Cerebellar nuclear complex (tissue), 1 donor: ENCODE measurements around the gene UBAP2.

Experiments used
- DNase-seq, 2 experiments: peaks; one replicate each; lab custom pipeline; 2025; lab: John Stamatoyannopoulos, UW

UBAP2 gene

GRCh38 chr9:33921967-33922895 is 126.5 kb downstream of the UBAP2 start:
- DNase-seq: no peak

DNA sequence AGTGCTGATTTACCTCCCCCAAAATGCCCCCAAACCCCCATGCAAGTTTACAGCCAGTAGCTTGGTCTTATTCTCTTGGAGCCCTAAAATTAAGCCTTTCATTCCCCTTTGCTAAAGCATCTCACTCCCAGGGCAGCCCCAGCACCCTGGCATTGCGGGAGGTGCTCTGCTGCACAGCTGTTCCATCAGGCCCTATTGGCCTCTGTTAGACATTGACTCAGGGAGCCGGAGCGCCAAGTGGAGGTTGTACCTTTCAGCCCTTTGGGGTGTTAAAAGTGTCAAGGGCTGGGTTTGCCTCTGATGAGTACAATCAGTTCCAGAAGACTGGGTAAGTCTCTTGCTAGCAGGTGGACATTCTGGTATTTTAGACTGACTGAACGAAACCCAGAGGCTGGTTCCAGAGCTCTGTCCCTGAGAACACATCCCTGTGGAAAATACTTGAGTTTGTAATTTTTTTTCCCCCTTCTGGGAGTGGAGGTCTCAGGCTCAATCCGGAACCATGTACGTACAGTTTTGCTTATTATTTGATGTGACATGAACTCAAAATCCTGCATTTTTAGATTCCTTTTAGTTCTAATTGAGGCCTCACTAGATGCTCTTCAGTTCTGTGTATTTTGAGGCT is 129.3 kb downstream of the UBAP2 start:
- no peak for DNase-seq

DNA sequence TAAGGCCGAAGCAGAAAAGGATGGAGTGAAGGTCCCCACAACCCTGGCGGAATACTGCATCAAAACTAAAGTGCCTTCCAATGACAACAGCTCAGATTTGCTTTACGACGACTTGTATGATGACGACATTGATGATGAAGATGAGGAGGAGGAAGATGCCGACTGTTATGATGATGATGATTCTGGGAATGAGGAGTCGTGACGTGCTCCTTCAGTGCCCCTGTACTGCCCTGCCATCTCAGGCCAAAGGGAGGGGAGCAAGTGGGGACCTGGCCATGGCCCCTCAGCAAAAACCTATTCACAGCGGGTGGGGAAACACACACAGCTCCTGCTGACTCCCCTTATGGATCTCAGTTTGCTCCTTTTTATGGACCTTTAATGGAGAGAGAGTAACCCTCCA is 131.7 kb downstream of the UBAP2 start:
- DNase-seq: no peak

- no peak for DNase-seq
Measured at GRCh38 chr9:33914887-33915628, 133.6 kb downstream of the UBAP2 start.

DNA sequence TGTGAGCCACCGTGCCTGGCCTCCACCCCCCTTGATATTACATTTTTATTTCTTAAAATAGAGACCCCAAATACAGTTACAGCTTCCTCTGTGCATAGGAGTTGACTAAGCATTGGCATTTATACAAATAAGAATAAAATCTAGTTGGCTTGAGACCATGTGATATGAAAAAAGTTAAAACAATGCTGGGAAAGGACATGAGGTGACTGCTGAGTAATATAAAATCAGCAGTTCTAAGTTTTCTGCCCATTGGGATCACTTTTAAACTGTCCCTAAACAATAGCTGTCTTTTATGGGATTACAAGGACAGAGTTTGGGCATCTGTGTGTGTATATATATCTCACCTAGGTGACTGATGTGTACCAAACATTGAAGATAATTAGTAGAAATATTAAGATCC is 135.1 kb downstream of the UBAP2 start:
- DNase-seq: no peak

DNA sequence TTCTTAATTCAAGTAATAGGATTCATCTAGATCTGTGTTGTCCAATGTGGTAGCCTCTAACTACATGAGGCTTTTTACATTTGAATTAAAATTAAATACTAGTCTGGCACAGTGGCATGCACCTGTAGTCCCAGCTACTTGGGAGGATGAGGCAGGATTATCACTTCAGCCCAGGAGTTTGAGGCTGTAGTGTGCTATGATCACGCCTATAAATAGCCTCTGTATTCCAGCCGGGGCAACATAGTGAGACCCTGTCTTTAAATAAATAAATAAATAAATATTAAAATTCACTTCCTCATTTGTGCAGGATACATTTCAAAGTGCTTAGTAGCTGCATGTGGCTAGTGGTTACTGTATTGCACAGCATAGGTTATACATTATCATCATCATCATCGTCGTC is 139.9 kb downstream of the UBAP2 start:
- no peak for DNase-seq

GRCh38 chr9:33908114-33908513 is 140.6 kb downstream of the UBAP2 start:
- no peak for DNase-seq

DNA sequence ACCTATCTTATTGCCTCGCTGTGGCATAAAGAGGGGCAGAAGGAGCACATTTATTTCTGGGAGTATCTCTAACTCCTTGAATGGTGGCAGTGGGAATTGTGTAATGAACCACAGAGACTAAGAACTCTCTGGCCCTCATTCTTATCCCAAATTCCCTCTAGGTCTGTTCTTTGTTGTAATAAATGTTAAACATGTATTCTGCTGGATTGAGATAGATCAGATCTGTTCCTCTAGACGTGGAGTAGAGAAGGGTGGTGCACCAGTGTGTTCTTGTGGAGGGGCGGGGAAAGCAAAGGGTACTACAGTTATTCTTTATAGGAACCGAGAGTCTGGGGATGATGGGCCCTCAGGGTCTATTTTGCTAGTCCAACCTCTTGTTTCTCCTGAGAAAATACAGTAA is 141.3 kb downstream of the UBAP2 start:
- DNase-seq: no peak

GRCh38 chr9:33906769-33907168 is 141.9 kb downstream of the UBAP2 start:
- DNase-seq: no peak

DNA sequence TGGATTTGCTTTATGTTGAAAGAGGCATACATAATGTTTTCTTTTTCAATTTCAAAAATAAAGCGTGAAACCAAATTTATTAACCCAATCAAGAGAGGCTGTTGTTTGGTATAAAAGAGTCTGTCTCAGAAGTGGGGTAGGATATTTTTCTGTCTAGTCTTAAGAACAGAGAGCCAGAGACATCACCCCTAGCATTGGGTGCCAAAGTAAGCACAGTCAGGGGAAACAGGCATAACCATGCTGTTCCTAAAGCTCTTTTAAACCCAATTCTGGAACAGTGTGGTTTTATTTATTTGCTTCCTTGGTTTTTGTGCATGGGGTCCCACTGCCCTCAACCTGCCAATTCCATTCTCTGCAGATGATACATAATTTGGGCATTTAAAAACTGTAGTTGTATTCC is 143.6 kb downstream of the UBAP2 start:
- DNase-seq: no peak

GRCh38 chr9:33903157-33903780 is 145.4 kb downstream of the UBAP2 start:
- no peak for DNase-seq

DNA sequence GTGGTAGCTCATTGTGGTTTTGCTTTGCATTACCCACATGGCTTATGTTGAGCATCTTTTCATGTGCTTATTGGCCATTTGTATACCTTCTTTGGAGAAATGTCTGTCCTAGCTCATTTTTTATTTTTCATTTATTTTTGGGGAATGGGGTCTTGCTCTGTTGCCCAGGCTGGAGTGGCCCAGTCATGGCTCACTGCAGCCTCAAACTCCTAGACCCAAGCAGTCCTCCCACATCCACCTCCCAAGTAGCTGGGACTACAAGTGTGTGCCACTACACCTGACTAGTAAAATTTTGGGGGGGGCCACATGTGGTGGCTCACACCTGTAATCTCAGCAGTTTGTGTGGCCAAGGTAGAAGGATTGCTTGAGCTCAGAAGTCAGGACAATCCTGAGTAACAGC is 154.4 kb downstream of the UBAP2 start:
- no peak for DNase-seq

GRCh38 chr9:33893861-33894260 is 154.8 kb downstream of the UBAP2 start:
- no peak for DNase-seq

DNA sequence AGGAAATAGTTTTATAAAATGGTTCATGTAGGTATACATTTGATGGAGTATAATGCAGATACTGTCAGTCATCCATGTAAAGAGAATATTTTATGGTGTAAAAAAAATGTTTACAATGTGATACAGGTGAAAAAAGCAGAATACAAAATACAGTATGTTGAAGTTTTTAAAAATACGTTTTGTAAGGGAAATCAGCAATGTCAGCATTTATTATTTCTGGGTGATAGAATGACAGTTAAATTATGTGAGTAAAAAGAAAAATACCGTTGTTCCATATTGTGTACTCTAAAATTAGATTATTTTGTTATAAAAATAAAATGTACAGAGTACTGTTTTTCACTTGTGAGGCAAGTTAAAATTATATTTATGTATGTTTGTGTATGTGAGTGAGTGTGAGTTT is 162.7 kb downstream of the UBAP2 start:
- no peak for DNase-seq

GRCh38 chr9:33884856-33885701 is 163.6 kb downstream of the UBAP2 start:
- DNase-seq: no peak

DNA sequence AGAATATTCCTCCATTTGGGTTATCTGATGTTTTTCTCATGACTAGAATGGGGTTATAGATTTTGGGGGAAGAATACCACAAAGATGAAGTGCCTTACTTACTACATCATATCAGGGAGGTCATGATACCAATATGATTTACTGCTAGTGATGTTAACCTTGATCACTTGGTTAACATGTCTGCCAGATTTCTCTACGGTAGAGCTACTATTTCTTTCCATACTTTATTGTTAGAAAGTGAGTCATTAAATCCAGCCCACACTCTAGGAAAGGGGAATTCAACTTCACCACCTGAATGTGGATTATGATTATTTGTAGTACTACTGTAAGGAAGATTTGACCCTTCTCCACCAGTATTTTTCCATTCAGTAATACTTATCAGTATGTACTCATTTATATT is 167.1 kb downstream of the UBAP2 start:
- no peak for DNase-seq

DNA sequence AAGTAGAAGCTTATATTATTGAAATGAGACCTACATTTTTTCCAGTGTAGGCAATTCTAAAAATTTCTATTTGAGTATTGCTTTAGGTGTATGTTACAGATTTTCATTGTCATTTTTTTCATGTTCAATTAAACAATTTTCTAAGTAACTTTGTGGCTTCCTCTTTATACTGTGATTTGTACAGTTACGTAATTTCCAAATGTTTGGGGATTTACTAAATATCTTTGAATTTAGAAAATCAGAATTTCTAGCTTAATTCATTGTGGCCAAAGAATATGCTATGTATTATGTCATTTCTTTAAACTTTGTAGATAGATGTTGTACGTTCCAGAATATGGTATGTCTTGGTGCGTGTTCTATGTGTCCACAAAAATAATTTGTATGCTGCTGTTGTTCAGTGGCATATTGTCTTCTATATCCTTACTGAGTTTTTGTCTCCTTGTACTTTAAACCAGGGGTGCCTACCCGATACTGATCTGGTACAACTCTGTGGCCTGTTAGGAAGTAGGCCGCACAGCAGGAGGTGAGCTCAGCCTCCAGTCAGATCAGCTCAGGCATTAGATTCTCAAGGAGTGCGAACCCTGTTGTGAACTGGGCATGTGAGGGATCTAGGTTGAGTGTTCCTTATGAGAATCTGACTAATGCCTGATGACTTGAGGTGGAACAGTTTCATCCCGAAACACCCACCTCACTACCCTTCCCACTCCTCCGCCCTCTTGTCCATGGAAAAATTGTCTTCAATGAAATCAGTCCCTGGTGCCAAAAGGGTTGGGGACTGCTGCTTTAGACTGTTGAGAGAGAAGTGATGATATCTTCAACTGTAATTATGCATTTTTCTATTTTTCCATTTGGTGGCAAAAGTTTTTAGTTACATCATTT is 168.2 kb downstream of the UBAP2 start:
- DNase-seq: no peak

GRCh38 chr9:33878691-33879366 is 169.9 kb downstream of the UBAP2 start:
- DNase-seq: no peak

- DNase-seq: no peak
Measured at GRCh38 chr9:33877727-33878489, 170.8 kb downstream of the UBAP2 start.
